H1 (cell line): ENCODE results near the gene CDC42SE1. TPM values are rescaled to one million over a fixed set of nuclear protein-coding genes. Genes with fewer than 3 reads are reported as not detected.

Experiments used
- CREB1 ChIP-seq: IDR thresholded peaks from 2 replicates; pipeline ENCODE4 v1.6.1; 2012; ENCODE audit warnings: inconsistent platforms
- PHF8 ChIP-seq: fragments of 200-600 bp; sonication (generic); conservative IDR thresholded peaks from 2 replicates; pipeline ENCODE4 v1.7.1; 2012; ENCODE audit warnings: low read depth, mild to moderate bottlenecking, inconsistent platforms, low read length, moderate library complexity
- TAF1 ChIP-seq: IDR thresholded peaks from 2 replicates; pipeline ENCODE4 v1.6.1; 2011; ENCODE audit warnings: mild to moderate bottlenecking, low read depth, low read length
- TCF12 ChIP-seq: IDR thresholded peaks from 2 replicates; pipeline ENCODE4 v1.6.1; 2011; ENCODE audit warnings: low read depth, mild to moderate bottlenecking, low read length
- polyA plus RNA-seq, 7 experiments: library from polyadenylated mRNA; depleted of rRNA in 3 of 7; stranded (reverse) in 5 of 7; unstranded in 2 of 7; fragments of >200 nt in 5 of 7; fragments of 200-250 nt in 2 of 7; gene quantifications; 1 replicate in 5 of 7; 2 replicates in 1 of 7; 4 replicates in 1 of 7; pipeline versions ENCODE4 v1.2.1 to v1.2.3, GENCODE V29; 2011 to 2013; ENCODE audit warnings: missing spikeins in 2 of 7, mixed read lengths in 2 of 7
- total RNA-seq: library from RNA; stranded (reverse); fragmentation: NEBNext Ultra II Directional; extraction: Animal tissue kit (Norgen Biotek cat#: 25700); gene quantifications from 2 replicates; pipeline ENCODE4 v1.2.1, GENCODE V29; 2021
- TF ChIP-seq, protein P1 (sequence below): fragments of 300-600 bp; sonication (generic); IDR thresholded peaks from 2 replicates; pipeline ENCODE4 v1.7.1; 2012; ENCODE audit warnings: low read length, moderate library complexity, mild to moderate bottlenecking, inconsistent platforms; ENCODE audit not compliant: insufficient replicate concordance

The CDC42SE1 gene
- total and polyA plus RNA-seq, 2 of the 8 experiments (the other 6 are each of a cell fraction or from before 2014, with no cell fraction given) = 30.5 to 74.1 TPM

DNA sequence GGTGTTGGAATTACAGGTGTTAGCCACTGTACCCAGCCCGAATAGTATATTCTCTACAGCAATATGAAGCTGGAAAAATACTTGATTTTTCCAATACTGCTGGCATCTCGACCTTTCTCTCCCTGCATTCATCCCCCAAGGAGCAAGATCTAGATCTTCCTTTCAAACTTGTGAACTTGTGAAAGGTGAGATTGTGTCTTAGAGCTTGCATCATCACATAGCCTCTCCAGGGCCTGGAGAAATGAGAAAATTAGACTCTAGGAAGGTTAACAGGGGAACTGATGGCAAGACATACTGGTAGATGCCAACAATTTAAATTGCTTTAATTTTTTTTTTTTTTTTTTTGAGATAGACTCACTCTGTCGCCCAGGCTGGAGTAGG is 49.1 kb downstream of the CDC42SE1 start (continued):
- TF ChIP-seq, protein P1, sequence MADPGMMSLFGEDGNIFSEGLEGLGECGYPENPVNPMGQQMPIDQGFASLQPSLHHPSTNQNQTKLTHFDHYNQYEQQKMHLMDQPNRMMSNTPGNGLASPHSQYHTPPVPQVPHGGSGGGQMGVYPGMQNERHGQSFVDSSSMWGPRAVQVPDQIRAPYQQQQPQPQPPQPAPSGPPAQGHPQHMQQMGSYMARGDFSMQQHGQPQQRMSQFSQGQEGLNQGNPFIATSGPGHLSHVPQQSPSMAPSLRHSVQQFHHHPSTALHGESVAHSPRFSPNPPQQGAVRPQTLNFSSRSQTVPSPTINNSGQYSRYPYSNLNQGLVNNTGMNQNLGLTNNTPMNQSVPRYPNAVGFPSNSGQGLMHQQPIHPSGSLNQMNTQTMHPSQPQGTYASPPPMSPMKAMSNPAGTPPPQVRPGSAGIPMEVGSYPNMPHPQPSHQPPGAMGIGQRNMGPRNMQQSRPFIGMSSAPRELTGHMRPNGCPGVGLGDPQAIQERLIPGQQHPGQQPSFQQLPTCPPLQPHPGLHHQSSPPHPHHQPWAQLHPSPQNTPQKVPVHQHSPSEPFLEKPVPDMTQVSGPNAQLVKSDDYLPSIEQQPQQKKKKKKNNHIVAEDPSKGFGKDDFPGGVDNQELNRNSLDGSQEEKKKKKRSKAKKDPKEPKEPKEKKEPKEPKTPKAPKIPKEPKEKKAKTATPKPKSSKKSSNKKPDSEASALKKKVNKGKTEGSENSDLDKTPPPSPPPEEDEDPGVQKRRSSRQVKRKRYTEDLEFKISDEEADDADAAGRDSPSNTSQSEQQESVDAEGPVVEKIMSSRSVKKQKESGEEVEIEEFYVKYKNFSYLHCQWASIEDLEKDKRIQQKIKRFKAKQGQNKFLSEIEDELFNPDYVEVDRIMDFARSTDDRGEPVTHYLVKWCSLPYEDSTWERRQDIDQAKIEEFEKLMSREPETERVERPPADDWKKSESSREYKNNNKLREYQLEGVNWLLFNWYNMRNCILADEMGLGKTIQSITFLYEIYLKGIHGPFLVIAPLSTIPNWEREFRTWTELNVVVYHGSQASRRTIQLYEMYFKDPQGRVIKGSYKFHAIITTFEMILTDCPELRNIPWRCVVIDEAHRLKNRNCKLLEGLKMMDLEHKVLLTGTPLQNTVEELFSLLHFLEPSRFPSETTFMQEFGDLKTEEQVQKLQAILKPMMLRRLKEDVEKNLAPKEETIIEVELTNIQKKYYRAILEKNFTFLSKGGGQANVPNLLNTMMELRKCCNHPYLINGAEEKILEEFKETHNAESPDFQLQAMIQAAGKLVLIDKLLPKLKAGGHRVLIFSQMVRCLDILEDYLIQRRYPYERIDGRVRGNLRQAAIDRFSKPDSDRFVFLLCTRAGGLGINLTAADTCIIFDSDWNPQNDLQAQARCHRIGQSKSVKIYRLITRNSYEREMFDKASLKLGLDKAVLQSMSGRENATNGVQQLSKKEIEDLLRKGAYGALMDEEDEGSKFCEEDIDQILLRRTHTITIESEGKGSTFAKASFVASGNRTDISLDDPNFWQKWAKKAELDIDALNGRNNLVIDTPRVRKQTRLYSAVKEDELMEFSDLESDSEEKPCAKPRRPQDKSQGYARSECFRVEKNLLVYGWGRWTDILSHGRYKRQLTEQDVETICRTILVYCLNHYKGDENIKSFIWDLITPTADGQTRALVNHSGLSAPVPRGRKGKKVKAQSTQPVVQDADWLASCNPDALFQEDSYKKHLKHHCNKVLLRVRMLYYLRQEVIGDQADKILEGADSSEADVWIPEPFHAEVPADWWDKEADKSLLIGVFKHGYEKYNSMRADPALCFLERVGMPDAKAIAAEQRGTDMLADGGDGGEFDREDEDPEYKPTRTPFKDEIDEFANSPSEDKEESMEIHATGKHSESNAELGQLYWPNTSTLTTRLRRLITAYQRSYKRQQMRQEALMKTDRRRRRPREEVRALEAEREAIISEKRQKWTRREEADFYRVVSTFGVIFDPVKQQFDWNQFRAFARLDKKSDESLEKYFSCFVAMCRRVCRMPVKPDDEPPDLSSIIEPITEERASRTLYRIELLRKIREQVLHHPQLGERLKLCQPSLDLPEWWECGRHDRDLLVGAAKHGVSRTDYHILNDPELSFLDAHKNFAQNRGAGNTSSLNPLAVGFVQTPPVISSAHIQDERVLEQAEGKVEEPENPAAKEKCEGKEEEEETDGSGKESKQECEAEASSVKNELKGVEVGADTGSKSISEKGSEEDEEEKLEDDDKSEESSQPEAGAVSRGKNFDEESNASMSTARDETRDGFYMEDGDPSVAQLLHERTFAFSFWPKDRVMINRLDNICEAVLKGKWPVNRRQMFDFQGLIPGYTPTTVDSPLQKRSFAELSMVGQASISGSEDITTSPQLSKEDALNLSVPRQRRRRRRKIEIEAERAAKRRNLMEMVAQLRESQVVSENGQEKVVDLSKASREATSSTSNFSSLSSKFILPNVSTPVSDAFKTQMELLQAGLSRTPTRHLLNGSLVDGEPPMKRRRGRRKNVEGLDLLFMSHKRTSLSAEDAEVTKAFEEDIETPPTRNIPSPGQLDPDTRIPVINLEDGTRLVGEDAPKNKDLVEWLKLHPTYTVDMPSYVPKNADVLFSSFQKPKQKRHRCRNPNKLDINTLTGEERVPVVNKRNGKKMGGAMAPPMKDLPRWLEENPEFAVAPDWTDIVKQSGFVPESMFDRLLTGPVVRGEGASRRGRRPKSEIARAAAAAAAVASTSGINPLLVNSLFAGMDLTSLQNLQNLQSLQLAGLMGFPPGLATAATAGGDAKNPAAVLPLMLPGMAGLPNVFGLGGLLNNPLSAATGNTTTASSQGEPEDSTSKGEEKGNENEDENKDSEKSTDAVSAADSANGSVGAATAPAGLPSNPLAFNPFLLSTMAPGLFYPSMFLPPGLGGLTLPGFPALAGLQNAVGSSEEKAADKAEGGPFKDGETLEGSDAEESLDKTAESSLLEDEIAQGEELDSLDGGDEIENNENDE = no peak
- TF ChIP-seq PHF8 = no peak
- TF ChIP-seq TAF1 = no peak
- no peak for TF ChIP-seq CREB1
- no peak for TF ChIP-seq TCF12
